IMR-90 (cell line): ENCODE results near the gene RASSF3. TPM values are rescaled to one million over a fixed set of nuclear protein-coding genes. Genes with fewer than 3 reads are reported as not detected.

Experiments
- ATAC-seq: fragments of 200-7000 bp; cut with Tn5 transposase; 2 replicates; pipeline ENCODE4 v1.9.1; 2020; ENCODE audit warnings: low read depth, mild to moderate bottlenecking, moderate library complexity
- BruUV-seq: library from RNA; stranded (reverse); fragments of 400-500 nt; replicated peaks from 2 replicates; lab custom pipeline; 2021; lab: Mats Ljungman, UMichigan
- CTCF ChIA-PET: fragments of 300-600 bp; formaldehyde crosslinking; extraction: SDS; loops from one replicate; lab custom pipeline; 2021; ENCODE audit warnings: antibody characterized with exemption; lab: Yijun Ruan, JAX
- POLR2A ChIA-PET: fragments of 300-600 bp; sonication (Branson Sonifier 250); formaldehyde crosslinking; loops from one replicate; lab custom pipeline; 2022; ENCODE audit warnings: antibody characterized with exemption; ENCODE audit not compliant: unreplicated experiment; lab: Charles Lee
- DNase-seq: peaks from one replicate; pipeline ENCODE4 v3.0.0; 2013
- H2AFZ ChIP-seq: replicated peaks from 2 replicates; pipeline ENCODE3; 2013; ENCODE audit warnings: low read length, mild to moderate bottlenecking; ENCODE audit not compliant: poor library complexity
- H2AK5ac ChIP-seq: 2 replicates; pipeline ENCODE4 v1.6.1; 2013; ENCODE audit warnings: low read depth, low read length, inconsistent platforms
- H2AK9ac ChIP-seq: replicated peaks from 2 replicates; pipeline ENCODE3; 2013; ENCODE audit warnings: mild to moderate bottlenecking, low read depth, low read length, moderate library complexity; ENCODE audit not compliant: poor library complexity
- H2BK120ac ChIP-seq: 2 replicates; pipeline ENCODE4 v1.6.1; 2013; ENCODE audit warnings: low read depth, low read length, inconsistent platforms
- H2BK15ac ChIP-seq: 3 replicates; pipeline ENCODE4 v1.6.1; 2013; ENCODE audit warnings: low read depth, low read length, inconsistent platforms
- H2BK20ac ChIP-seq: 2 replicates; pipeline ENCODE4 v1.6.1; 2013; ENCODE audit warnings: low read depth, mild to moderate bottlenecking, inconsistent platforms, low read length, moderate library complexity
- H2BK5ac ChIP-seq: 2 replicates; pipeline ENCODE4 v1.6.1; 2013; ENCODE audit warnings: mild to moderate bottlenecking, low read depth, low read length, inconsistent platforms; ENCODE audit not compliant: poor library complexity, severe bottlenecking
- H3K14ac ChIP-seq: replicated peaks from 2 replicates; pipeline ENCODE4 v1.6.1; 2013; ENCODE audit warnings: low read depth, low read length, inconsistent platforms
- H3K18ac ChIP-seq: 2 replicates; pipeline ENCODE4 v1.6.1; 2013; ENCODE audit warnings: low read depth, low read length, control low read depth
- H3K23ac ChIP-seq: 2 replicates; pipeline ENCODE4 v1.6.1; 2013; ENCODE audit warnings: low read depth, low read length, inconsistent platforms
- H3K27ac ChIP-seq: 2 replicates; pipeline ENCODE4 v1.5.1; 2013; ENCODE audit warnings: mild to moderate bottlenecking, control low read depth, low read length; ENCODE audit not compliant: insufficient read depth
- H3K27me3 ChIP-seq: 2 replicates; pipeline ENCODE4 v1.6.1; 2013; ENCODE audit warnings: low read length; ENCODE audit not compliant: control insufficient read depth, insufficient read depth
- H3K36me3 ChIP-seq: 2 replicates; pipeline ENCODE4 v1.6.1; 2013; ENCODE audit warnings: low read length, mixed read lengths; ENCODE audit not compliant: control insufficient read depth, insufficient read depth
- H3K4ac ChIP-seq: 2 replicates; pipeline ENCODE4 v1.6.1; 2013; ENCODE audit warnings: low read depth, low read length, inconsistent platforms
- H3K4me1 ChIP-seq: 2 replicates; pipeline ENCODE4 v1.6.1; 2013; ENCODE audit warnings: low read length, mixed read lengths; ENCODE audit not compliant: control insufficient read depth, insufficient read depth
- H3K4me2 ChIP-seq: 2 replicates; pipeline ENCODE4 v1.6.1; 2013; ENCODE audit warnings: low read depth, mild to moderate bottlenecking, control low read depth, low read length, moderate library complexity
- H3K4me3 ChIP-seq: 2 replicates; pipeline ENCODE4 v1.5.1; 2013; ENCODE audit warnings: low read depth, mild to moderate bottlenecking, control low read depth, low read length, moderate library complexity; ENCODE audit not compliant: insufficient read depth
- H3K56ac ChIP-seq: 2 replicates; pipeline ENCODE4 v1.6.1; 2013; ENCODE audit warnings: low read length, inconsistent platforms; ENCODE audit not compliant: insufficient read depth; ENCODE audit errors: extremely low read depth
- H3K79me1 ChIP-seq, 2 experiments: 2 replicates each; pipeline ENCODE4 v1.6.1; 2013; ENCODE audit warnings: low read length in 2 of 2, inconsistent platforms in 1 of 2, low read depth in 1 of 2
- H3K9ac ChIP-seq: 2 replicates; pipeline ENCODE4 v1.6.1; 2013; ENCODE audit warnings: low read depth, low read length, control low read depth
- H3K9me1 ChIP-seq: 2 replicates; pipeline ENCODE4 v1.6.1; 2013; ENCODE audit warnings: low read length, inconsistent platforms; ENCODE audit not compliant: insufficient read depth
- H3K9me3 ChIP-seq: 2 replicates; pipeline ENCODE4 v1.6.1; 2013; ENCODE audit warnings: low read length; ENCODE audit not compliant: control insufficient read depth, insufficient read depth
- H4K20me1 ChIP-seq: 2 replicates; pipeline ENCODE4 v1.6.1; 2013; ENCODE audit warnings: low read length, inconsistent platforms; ENCODE audit not compliant: insufficient read depth
- H4K5ac ChIP-seq: 2 replicates; pipeline ENCODE4 v1.6.1; 2013; ENCODE audit warnings: mild to moderate bottlenecking, low read depth, low read length, control low read depth
- H4K8ac ChIP-seq, 2 experiments: 2 replicates each; pipeline ENCODE4 v1.6.1; 2013; ENCODE audit warnings: low read depth in 2 of 2, low read length in 2 of 2, control low read depth in 1 of 2, inconsistent platforms in 1 of 2
- H4K91ac ChIP-seq: 2 replicates; pipeline ENCODE4 v1.6.1; 2013; ENCODE audit warnings: low read depth, low read length, inconsistent platforms; ENCODE audit not compliant: insufficient read depth
- BHLHE40 ChIP-seq: fragments of 150-350 bp; IDR thresholded peaks from 2 replicates; pipeline ENCODE4 v1.6.1; 2016; ENCODE audit warnings: mild to moderate bottlenecking, low read depth, low read length
- CEBPB ChIP-seq: IDR thresholded peaks from 2 replicates; pipeline ENCODE4 v1.6.1; 2012; ENCODE audit warnings: low read depth, low read length, improper control_type of control experiment
- CTCF ChIP-seq: conservative IDR thresholded peaks from 2 replicates; pipeline ENCODE4 v1.5.1; 2012; ENCODE audit warnings: mild to moderate bottlenecking, low read depth, low read length, improper control_type of control experiment
- ELK1 ChIP-seq: fragments of 150-350 bp; IDR thresholded peaks from 2 replicates; pipeline ENCODE4 v1.6.1; 2016; ENCODE audit warnings: low read depth, mild to moderate bottlenecking, low read length, moderate library complexity, borderline replicate concordance
- FOS ChIP-seq: fragments of 150-350 bp; IDR thresholded peaks from 2 replicates; pipeline ENCODE4 v1.6.1; 2016; ENCODE audit warnings: low read depth, low read length
- MAFK ChIP-seq: IDR thresholded peaks from 2 replicates; pipeline ENCODE4 v1.6.1; 2012; ENCODE audit warnings: low read depth, low read length, improper control_type of control experiment
- MAZ ChIP-seq: IDR thresholded peaks from 2 replicates; pipeline ENCODE4 v1.6.1; 2012; ENCODE audit warnings: low read depth, mild to moderate bottlenecking, low read length, improper control_type of control experiment, moderate library complexity, borderline replicate concordance
- MXI1 ChIP-seq: IDR thresholded peaks from 2 replicates; pipeline ENCODE4 v1.6.1; 2012; ENCODE audit warnings: low read depth, mild to moderate bottlenecking, low read length, moderate library complexity, borderline replicate concordance
- NFE2L2 ChIP-seq: fragments of 150-350 bp; IDR thresholded peaks from 2 replicates; pipeline ENCODE4 v1.6.1; 2016; ENCODE audit warnings: low read depth, mild to moderate bottlenecking, low read length
- POLR2A ChIP-seq: IDR thresholded peaks from 2 replicates; pipeline ENCODE4 v1.6.1; 2012; ENCODE audit warnings: mild to moderate bottlenecking, low read depth, low read length
- RAD21 ChIP-seq: IDR thresholded peaks from 2 replicates; pipeline ENCODE4 v1.6.1; 2012; ENCODE audit warnings: low read length, improper control_type of control experiment
- RCOR1 ChIP-seq: IDR thresholded peaks from 2 replicates; pipeline ENCODE4 v1.6.1; 2012; ENCODE audit warnings: mild to moderate bottlenecking, low read length, improper control_type of control experiment; ENCODE audit not compliant: insufficient replicate concordance
- SMC3 ChIP-seq: fragments of 150-350 bp; IDR thresholded peaks from 2 replicates; pipeline ENCODE4 v1.6.1; 2016; ENCODE audit warnings: low read depth, mild to moderate bottlenecking, antibody characterized with exemption, low read length, moderate library complexity
- USF2 ChIP-seq: fragments of 150-350 bp; IDR thresholded peaks from 2 replicates; pipeline ENCODE4 v1.6.1; 2017; ENCODE audit warnings: mild to moderate bottlenecking, antibody characterized with exemption, low read length, low read depth
- WGBS, 2 experiments: methylation state at CpG; one replicate each; pipeline versions ENCODE4 v1.1.5 to v1.1.7; 2013; ENCODE audit warnings: missing lambda C conversion rate in 2 of 2; ENCODE audit not compliant: insufficient read length in 1 of 2; ENCODE audit errors: extremely low coverage in 2 of 2; 5-methylcytosine and 5-hydroxymethylcytosine counted together
- dilution Hi-C: fragments of 300-500 bp; cut with HindIII; formaldehyde crosslinking; loops from one replicate; pipeline ENCODE4 v1.14.3; 2018; ENCODE audit warnings: low sequenced_read_pairs; ENCODE audit not compliant: unreplicated experiment
- in situ Hi-C: fragments of 300-500 bp; cut with MboI; formaldehyde crosslinking; loops from 3 replicates; pipeline ENCODE4 v1.14.3; 2019; ENCODE audit warnings: low sequenced_read_pairs, inconsistent platforms, mixed read lengths
- intact Hi-C: fragments of 100-400 bp; cut with micrococcal nuclease; formaldehyde crosslinking; loops from 2 replicates; pipeline ENCODE4 v1.10.0; 2022
- polyA plus RNA-seq, 3 experiments: library from polyadenylated mRNA; depleted of rRNA; stranded (reverse); fragments of >200 nt; gene quantifications; 2 replicates each; pipeline ENCODE4 v1.2.3, GENCODE V29; 2012; ENCODE audit warnings: low replicate concordance in 1 of 3
- total RNA-seq: library from RNA; depleted of rRNA; stranded (reverse); fragments of >200 nt; gene quantifications from 2 replicates; pipeline ENCODE4 v1.2.3, GENCODE V29; 2012

RASSF3 gene
- total and polyA plus RNA-seq, 2 of the 4 experiments (the other 2 are of a cell fraction) = 18.7 to 39.3 TPM

GRCh38 chr12:64669270-64669842, 59.1 kb downstream of the RASSF3 start:
- in situ Hi-C loops (no loop called here), intact Hi-C loops (loop anchor here (5.0 kb wide), 1 partner anchor 57 kb away; the partner anchor contains the start of gene RASSF3), dilution Hi-C loops (no loop called here)
- Histone ChIP-seq H4K91ac (no peak overlapping the region), H2BK20ac (no peak overlapping the region), H3K14ac (peak overlapping the region; percentile 34; the same call in 1 of the 2 replicates), H3K18ac (peak overlapping the region; percentile 40; the same call in 1 of the 2 replicates), H3K23ac (peak overlapping the region; percentile 22), H3K56ac (no peak overlapping the region), H2BK15ac (no peak overlapping the region), H3K9me3 (no peaks in the 10 kb centered on the region), H3K4ac (peak overlapping the region; percentile 5), H3K36me3 (no peaks in the 10 kb centered on the region), H2AFZ (no peak overlapping the region), H3K9me1 (peaks cover 33% of the 10 kb centered on the region), H4K20me1 (peaks cover 65% of the 10 kb centered on the region), H3K4me1 (peaks cover 32% of the 10 kb centered on the region), H2AK9ac (no peak overlapping the region), H3K4me3 (no peak overlapping the region), H2BK5ac (no peak overlapping the region), H3K4me2 (peak overlapping the region; percentile 8), H4K5ac (peak overlapping the region; percentile 25), H2AK5ac (no peak overlapping the region), H4K8ac (0 out of 4 replicates have a peak overlapping the region, but pooled peaks of 1 of the 2 experiments have one; percentile 1), H3K9ac (no peak overlapping the region), H3K27me3 (no peaks in the 10 kb centered on the region), H3K79me1 (peaks cover 38 to 88% of the 10 kb centered on the region in 2 experiments), H3K27ac (no peak overlapping the region), H2BK120ac (no peak overlapping the region)
- BruUV-seq = no TSS peak
- WGBS, 2 experiments = 7% methylated on average over 3 of the region's 10 CpGs; no CpG with 5 or more reads in 1 of the 2 experiments
- ATAC-seq = no peak
- ChIA-PET POLR2A (no interaction called here), CTCF (interaction anchor here (0.6 to 1.0 kb wide), 2 partner anchors 20 to 49 kb away, joined by 5 read pairs; no protein-coding TSS in a partner anchor)
- DNase-seq = peak; percentile 11
- TF ChIP-seq CEBPB = no peak
- no peak for TF ChIP-seq SMC3
- TF ChIP-seq NFE2L2 = no peak
- TF ChIP-seq CTCF = no peak
- TF ChIP-seq USF2 = no peak
- TF ChIP-seq MAFK = no peak
- TF ChIP-seq BHLHE40 = no peak
- TF ChIP-seq RAD21 = no peak
- TF ChIP-seq FOS = no peak
- TF ChIP-seq POLR2A = no peak
- TF ChIP-seq MXI1 = no peak
- no peak for TF ChIP-seq ELK1
- TF ChIP-seq RCOR1 = no peak
- no peak for TF ChIP-seq MAZ
